Lower leg skin (tissue), 4 donors: ENCODE data around the gene RAP1GAP. TPM values are rescaled to one million over a fixed set of nuclear protein-coding genes. Genes with fewer than 3 reads are reported as not detected.

Source experiments
- DNase-seq, 2 donors: peaks; one replicate each; pipeline ENCODE4 v3.0.0-alpha.2; 2019; ENCODE audit warnings: low spot score in 2 of 2
- H3K4me3 ChIP-seq: fragments of 200-600 bp; sonication (generic); 2 replicates; pipeline ENCODE4 v1.5.1; 2017; ENCODE audit warnings: mild to moderate bottlenecking, low read depth; ENCODE audit not compliant: poor library complexity, severe bottlenecking
- POLR2A ChIP-seq, 2 donors: fragments of 450-650 bp; IDR thresholded peaks; one replicate each; pipeline ENCODE4 v1.6.1; 2016 to 2017; ENCODE audit warnings: antibody characterized with exemption in 2 of 2, mild to moderate bottlenecking in 1 of 2, moderate library complexity in 1 of 2
- WGBS, 2 donors: methylation state at CpG; one replicate each; pipeline ENCODE4 v1.1.5; 2018; 5-methylcytosine and 5-hydroxymethylcytosine counted together
- intact Hi-C: fragments of 100-400 bp; cut with DNase I; formaldehyde crosslinking; loops from one replicate; pipeline ENCODE4 v1.15.0; 2023; ENCODE audit warnings: low total_unique reads
- total RNA-seq, 4 donors: library from RNA; depleted of rRNA; stranded (reverse); fragments of >200 nt; gene quantifications; one replicate each; pipeline ENCODE4 v1.1.0, GENCODE V29; 2016
- TF ChIP-seq, protein P1 (sequence below), 3 donors: fragments of 450-650 bp; IDR thresholded peaks; one replicate each; pipeline ENCODE4 v1.5.1; 2016; ENCODE audit warnings: antibody characterized with exemption in 3 of 3, mild to moderate bottlenecking in 3 of 3, moderate library complexity in 2 of 3

RAP1GAP gene
- total RNA-seq, 4 donors from 2014 or later, result 1.3 to 4.0 (median 2.6) TPM

DNA sequence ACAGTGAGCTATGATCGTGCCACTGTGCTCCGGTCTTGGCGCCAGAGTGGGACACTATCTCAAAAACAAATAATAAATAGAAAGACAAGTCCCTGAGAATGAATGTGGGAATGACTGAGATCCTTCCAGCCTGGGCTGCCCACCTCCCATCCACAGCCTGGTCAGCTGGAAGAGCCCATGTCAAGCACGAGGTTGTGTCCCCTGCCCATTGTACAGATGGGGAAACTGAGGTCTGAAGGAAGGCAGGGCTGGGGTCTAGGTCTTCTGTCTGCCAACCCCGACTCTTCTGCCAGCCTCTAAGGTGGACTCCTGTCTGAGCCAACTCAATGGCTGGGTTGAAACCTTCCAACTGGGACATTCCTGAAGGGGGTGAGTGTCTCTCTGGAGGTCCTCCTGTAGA lies 79.5 kb downstream of the RAP1GAP start:
- whole genome bisulfite sequencing, 2 donors, result 64 to 96% methylated on average over 5 of the region's 5 CpGs
- TF ChIP-seq, protein P1, sequence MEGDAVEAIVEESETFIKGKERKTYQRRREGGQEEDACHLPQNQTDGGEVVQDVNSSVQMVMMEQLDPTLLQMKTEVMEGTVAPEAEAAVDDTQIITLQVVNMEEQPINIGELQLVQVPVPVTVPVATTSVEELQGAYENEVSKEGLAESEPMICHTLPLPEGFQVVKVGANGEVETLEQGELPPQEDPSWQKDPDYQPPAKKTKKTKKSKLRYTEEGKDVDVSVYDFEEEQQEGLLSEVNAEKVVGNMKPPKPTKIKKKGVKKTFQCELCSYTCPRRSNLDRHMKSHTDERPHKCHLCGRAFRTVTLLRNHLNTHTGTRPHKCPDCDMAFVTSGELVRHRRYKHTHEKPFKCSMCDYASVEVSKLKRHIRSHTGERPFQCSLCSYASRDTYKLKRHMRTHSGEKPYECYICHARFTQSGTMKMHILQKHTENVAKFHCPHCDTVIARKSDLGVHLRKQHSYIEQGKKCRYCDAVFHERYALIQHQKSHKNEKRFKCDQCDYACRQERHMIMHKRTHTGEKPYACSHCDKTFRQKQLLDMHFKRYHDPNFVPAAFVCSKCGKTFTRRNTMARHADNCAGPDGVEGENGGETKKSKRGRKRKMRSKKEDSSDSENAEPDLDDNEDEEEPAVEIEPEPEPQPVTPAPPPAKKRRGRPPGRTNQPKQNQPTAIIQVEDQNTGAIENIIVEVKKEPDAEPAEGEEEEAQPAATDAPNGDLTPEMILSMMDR (IDR thresholded peaks at IDR 0.05), result no peak
- no peak for TF ChIP-seq POLR2A (IDR thresholded peaks at IDR 0.05)
- intact Hi-C loops, result no loop called here
- no peak for DNase-seq
- H3K4me3 ChIP-seq, result no peak overlapping the region

DNA sequence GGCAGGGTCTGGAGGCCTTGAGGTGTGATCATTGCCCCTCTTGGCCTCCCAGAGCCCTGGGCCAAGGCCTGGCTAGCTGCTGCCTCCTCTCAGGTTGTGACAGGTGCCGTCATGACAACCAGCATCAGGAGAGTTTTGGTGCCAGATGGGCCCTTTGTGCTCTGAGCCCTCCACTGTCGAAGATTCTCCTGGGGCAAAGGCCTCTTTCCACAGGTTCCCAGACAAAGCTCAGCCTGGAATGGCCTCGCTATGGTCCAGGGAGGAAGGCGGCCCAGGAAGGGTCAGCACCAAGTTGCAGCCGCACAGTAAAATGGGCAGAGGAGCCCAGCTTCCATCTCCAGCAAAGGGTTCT lies 81.6 kb downstream of the RAP1GAP start:
- TF ChIP-seq, protein P1 (IDR thresholded peaks at IDR 0.05), result no peak
- TF ChIP-seq POLR2A (IDR thresholded peaks at IDR 0.05), result no peak
- no peak for DNase-seq
- H3K4me3 ChIP-seq, result no peak overlapping the region
- intact Hi-C loops, result no loop called here
- 83 to 96% methylated on average over 4 to 5 of the region's 5 CpGs for WGBS, 2 donors

DNA sequence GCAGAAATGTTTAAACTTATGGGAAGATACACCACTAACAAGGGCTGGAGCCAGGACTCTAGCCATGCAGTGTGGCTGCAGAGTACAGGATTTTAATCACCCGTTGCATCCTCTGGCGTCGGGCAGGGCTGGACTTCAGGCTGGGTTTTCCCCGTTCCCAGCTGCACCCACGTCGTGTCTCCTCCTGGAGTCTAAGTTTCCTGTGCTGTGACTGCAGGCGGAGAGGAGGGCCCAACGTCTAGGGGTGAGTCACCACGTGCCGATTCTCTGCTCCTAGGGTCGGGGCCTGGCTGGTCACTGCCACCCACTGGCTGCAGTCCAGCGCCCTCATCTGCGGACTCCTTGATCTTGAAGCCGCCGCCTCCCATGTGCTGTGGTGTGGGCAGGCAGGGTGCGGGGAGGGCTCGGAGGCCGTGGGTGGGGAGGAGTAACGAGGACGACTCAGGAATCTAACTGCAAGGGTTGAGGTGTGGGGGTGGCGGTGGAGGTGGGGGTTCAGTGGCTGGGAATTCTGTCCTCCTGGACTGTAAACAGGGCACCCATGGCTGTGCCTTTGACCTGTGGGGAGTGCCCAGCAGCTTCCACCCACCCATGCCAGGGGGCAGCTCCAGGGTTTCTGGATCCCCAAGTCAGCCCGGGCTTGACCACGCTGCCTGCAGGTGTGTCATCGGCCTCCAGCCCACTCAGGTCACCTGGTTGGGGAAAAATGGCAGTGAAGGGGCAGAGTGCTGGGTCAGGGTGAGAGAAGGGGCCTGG lies 82.1 kb downstream of the RAP1GAP start:
- peak; percentile 36 to 87 for DNase-seq
- intact Hi-C loops, result no loop called here
- H3K4me3 ChIP-seq, result no peak overlapping the region
- WGBS, 2 donors, result 23 to 29% methylated on average over 24 of the region's 24 CpGs
- TF ChIP-seq POLR2A (IDR thresholded peaks at IDR 0.05), result no peak
- TF ChIP-seq, protein P1 (IDR thresholded peaks at IDR 0.05), result no peak

DNA sequence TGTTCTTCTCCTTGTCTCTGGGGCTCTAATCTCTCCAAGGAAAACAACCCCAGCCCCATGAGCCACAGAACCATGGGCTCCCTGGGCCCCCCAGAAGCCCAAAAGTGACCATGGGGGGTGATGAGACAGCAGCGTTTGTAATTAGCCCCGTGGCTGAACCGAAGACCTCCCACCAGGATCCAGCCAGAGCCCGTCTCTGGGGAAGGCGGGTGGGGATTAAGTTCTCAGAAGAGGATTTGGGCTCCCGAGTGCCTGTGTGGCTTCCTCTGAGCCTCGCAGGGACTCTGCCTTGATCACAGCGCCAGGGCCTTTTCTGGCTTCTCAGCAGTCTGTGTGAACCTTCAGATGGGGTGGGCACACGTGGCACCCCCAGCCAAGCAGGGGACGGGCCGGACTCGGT lies 82.9 kb downstream of the RAP1GAP start:
- no peak for DNase-seq
- H3K4me3 ChIP-seq, result no peak overlapping the region
- 48 to 57% methylated on average over 10 to 11 of the region's 12 CpGs for WGBS, 2 donors
- intact Hi-C loops, result no loop called here
- TF ChIP-seq POLR2A (IDR thresholded peaks at IDR 0.05), result no peak
- TF ChIP-seq, protein P1 (IDR thresholded peaks at IDR 0.05), result no peak

DNA sequence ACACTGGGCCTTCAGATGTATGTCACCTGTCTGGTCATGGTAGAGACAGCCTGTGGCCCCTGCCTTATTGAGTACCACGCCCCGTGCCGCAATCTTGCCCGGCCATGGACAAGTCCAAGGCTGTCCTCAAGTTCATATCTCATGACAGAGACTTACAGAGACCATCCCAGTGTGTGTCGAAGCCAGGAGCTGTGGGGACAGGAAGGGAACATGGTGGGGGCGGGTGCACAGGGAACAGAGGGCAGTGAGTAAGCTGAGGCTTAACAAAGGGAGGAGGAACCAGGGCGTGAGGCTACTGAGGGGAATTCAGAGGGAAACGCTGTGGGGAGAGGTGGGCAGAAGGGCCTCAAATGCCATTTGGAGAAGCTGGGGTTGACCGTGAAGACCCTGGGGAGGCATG lies 84.1 kb downstream of the RAP1GAP start:
- TF ChIP-seq POLR2A (IDR thresholded peaks at IDR 0.05), result no peak
- TF ChIP-seq, protein P1 (IDR thresholded peaks at IDR 0.05), result peak in 1 of 3 donors; percentile 16
- H3K4me3 ChIP-seq, result no peak overlapping the region
- WGBS, 2 donors, result 81 to 82% methylated on average over 9 of the region's 9 CpGs
- intact Hi-C loops, result no loop called here
- no peak for DNase-seq

DNA sequence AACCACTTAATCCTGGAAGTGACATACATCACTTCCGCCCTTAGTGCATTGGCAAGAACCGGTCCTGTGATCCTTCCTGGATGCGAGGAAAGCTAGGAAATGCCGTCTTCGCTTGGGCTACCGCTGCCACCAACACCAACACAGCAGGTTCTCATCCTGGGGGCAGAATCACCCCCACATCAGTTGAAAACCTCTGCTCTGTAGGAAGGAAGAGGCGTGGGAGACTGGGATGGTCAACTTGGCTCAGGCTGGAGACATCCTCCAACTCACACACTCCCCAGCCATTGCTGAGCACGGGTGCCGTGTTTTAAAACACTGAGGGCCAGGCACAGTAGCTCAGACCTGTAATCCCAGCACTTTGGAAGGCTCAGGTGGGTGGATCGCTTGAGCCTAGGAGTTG lies 85.1 kb downstream of the RAP1GAP start:
- no peak for DNase-seq
- 69 to 80% methylated on average over 10 of the region's 10 CpGs for WGBS, 2 donors
- TF ChIP-seq, protein P1 (IDR thresholded peaks at IDR 0.05), result no peak
- no peak for TF ChIP-seq POLR2A (IDR thresholded peaks at IDR 0.05)
- no peak overlapping the region for H3K4me3 ChIP-seq
- intact Hi-C loops, result no loop called here
